Ovary (tissue), 3 donors: ENCODE data around the gene TNRC6A.

Source experiments
- CTCF ChIP-seq, 3 donors: fragments of 450-650 bp in 2 of 3; fragments of 200-600 bp in 1 of 3; IDR thresholded peaks; one replicate each; pipeline versions ENCODE4 v1.5.1 to v1.8.0; 2016 to 2022; ENCODE audit warnings: antibody characterized with exemption in 3 of 3, mild to moderate bottlenecking in 1 of 3
- EP300 ChIP-seq: sonication (generic); formaldehyde crosslinking; IDR thresholded peaks from one replicate; pipeline ENCODE4 v1.6.1; 2017; ENCODE audit warnings: antibody characterized with exemption
- POLR2A ChIP-seq: fragments of 450-650 bp; IDR thresholded peaks from one replicate; pipeline ENCODE4 v1.6.1; 2017; ENCODE audit warnings: antibody characterized with exemption, mild to moderate bottlenecking, moderate library complexity
- donor health status: DM: no; HTN: no; CAD: no.

- TF ChIP-seq EP300 (no peak), CTCF (IDR thresholded peaks at IDR 0.05) (no peak), POLR2A (no peak)
Observed at GRCh38 chr16:24736758-24737157, 7.3 kb downstream of the TNRC6A start.
